Neural progenitor cell (in vitro differentiated cells): ENCODE measurements around the gene BICDL2. TPM values are rescaled to one million over a fixed set of nuclear protein-coding genes. Genes with fewer than 3 reads are reported as not detected.
A peak's percentile ranks its signal among the peaks of the same experiment; 100 is the strongest.

Experiments
- DNase-seq: peaks from one replicate; pipeline ENCODE4 v3.0.0-alpha.2; 2016; ENCODE audit warnings: low spot score
- H2AFZ ChIP-seq: fragments of 200-600 bp; sonication (generic); replicated peaks from 2 replicates; pipeline ENCODE4 v1.6.1; 2016; ENCODE audit warnings: antibody characterized with exemption
- H3F3A ChIP-seq: fragments of 200-600 bp; sonication (generic); 2 replicates; pipeline ENCODE4 v1.6.1; 2016; ENCODE audit warnings: antibody characterized with exemption, low read depth
- H3K27ac ChIP-seq: fragments of 200-600 bp; sonication (generic); 2 replicates; pipeline ENCODE4 v1.5.1; 2016; ENCODE audit warnings: mild to moderate bottlenecking
- H3K27me3 ChIP-seq: fragments of 200-600 bp; sonication (generic); 2 replicates; pipeline ENCODE4 v1.6.1; 2016; ENCODE audit warnings: mild to moderate bottlenecking, moderate library complexity
- H3K36me3 ChIP-seq: fragments of 200-600 bp; sonication (generic); 2 replicates; pipeline ENCODE4 v1.5.1; 2016
- H3K4me1 ChIP-seq: fragments of 200-600 bp; sonication (generic); 2 replicates; pipeline ENCODE4 v1.6.1; 2016; ENCODE audit warnings: mixed run types
- H3K4me2 ChIP-seq: fragments of 200-600 bp; sonication (generic); 2 replicates; pipeline ENCODE4 v1.6.1; 2016
- H3K4me3 ChIP-seq: fragments of 200-600 bp; sonication (generic); 2 replicates; pipeline ENCODE4 v1.5.1; 2016
- H3K79me2 ChIP-seq: fragments of 200-600 bp; sonication (generic); 2 replicates; pipeline ENCODE4 v1.6.1; 2016; ENCODE audit warnings: low read depth
- H3K9ac ChIP-seq: fragments of 200-600 bp; sonication (generic); 2 replicates; pipeline ENCODE4 v1.6.1; 2016
- H3K9me3 ChIP-seq: fragments of 200-600 bp; sonication (generic); 2 replicates; pipeline ENCODE4 v1.5.1; 2016; ENCODE audit warnings: low read depth
- H4K20me1 ChIP-seq: fragments of 200-600 bp; sonication (generic); 2 replicates; pipeline ENCODE4 v1.6.1; 2016; ENCODE audit warnings: low read depth
- H3K27ac Mint-ChIP-seq: 3 replicates; pipeline ENCODE4 v1.8.0; 2021; ENCODE audit warnings: mixed read lengths
- H3K27me3 Mint-ChIP-seq: 2 replicates; pipeline ENCODE4 v1.8.0; 2022; ENCODE audit warnings: low read depth, mild to moderate bottlenecking, inconsistent platforms, moderate library complexity, mixed read lengths; ENCODE audit not compliant: insufficient read depth
- H3K36me3 Mint-ChIP-seq: 3 replicates; pipeline ENCODE4 v1.8.0; 2021; ENCODE audit warnings: mixed read lengths
- H3K4me1 Mint-ChIP-seq: 3 replicates; pipeline ENCODE4 v1.8.0; 2021; ENCODE audit warnings: mixed read lengths
- H3K4me3 Mint-ChIP-seq: 3 replicates; pipeline ENCODE4 v1.8.0; 2021; ENCODE audit warnings: mild to moderate bottlenecking, moderate library complexity, mixed read lengths
- H3K9me3 Mint-ChIP-seq: 3 replicates; pipeline ENCODE4 v1.8.0; 2020; ENCODE audit warnings: mixed read lengths
- CTCF ChIP-seq: fragments of 200-600 bp; sonication (generic); IDR thresholded peaks from 2 replicates; pipeline ENCODE4 v1.5.1; 2017; ENCODE audit warnings: antibody characterized with exemption, mild to moderate bottlenecking
- EZH2 ChIP-seq: fragments of 200-600 bp; sonication (generic); IDR thresholded peaks from 2 replicates; pipeline ENCODE4 v1.6.1; 2017; ENCODE audit warnings: antibody characterized with exemption, mild to moderate bottlenecking, moderate library complexity
- EZH2phosphoT487 ChIP-seq: fragments of 200-600 bp; sonication (generic); IDR thresholded peaks from 2 replicates; pipeline ENCODE4 v1.6.1; 2017; ENCODE audit warnings: antibody characterized with exemption
- total RNA-seq: library from RNA; depleted of rRNA; stranded (reverse); fragments of >200 nt; gene quantifications from 2 replicates; pipeline ENCODE4 v1.2.3, GENCODE V29; 2015; ENCODE audit warnings: low replicate concordance

The BICDL2 gene
- total RNA-seq, 1 donor from 2014 or later: not detected

- H3K9me3 ChIP-seq: no peaks in the 10 kb centered on the region
- DNase-seq: no peak
- peaks cover 15% of the 10 kb centered on the region for H3F3A ChIP-seq
- Mint-ChIP-seq H3K9me3 (no peaks in the 10 kb centered on the region), H3K4me1 (peaks cover 16% of the 10 kb centered on the region), H3K27ac (no peak overlapping the region), H3K36me3 (peaks cover 6% of the 10 kb centered on the region), H3K4me3 (peak overlapping the region; percentile 64), H3K27me3 (peaks cover 31% of the 10 kb centered on the region)
- H3K79me2 ChIP-seq: peaks cover 6% of the 10 kb centered on the region
- H4K20me1 ChIP-seq: peaks cover 32% of the 10 kb centered on the region
- TF ChIP-seq EZH2 (no peak), CTCF (no peak), EZH2phosphoT487 (no peak)
- H3K4me2 ChIP-seq: no peak overlapping the region
- no peaks in the 10 kb centered on the region for H3K36me3 ChIP-seq
- no peak overlapping the region for H3K27ac ChIP-seq
- no peak overlapping the region for H3K9ac ChIP-seq
- peaks cover 38% of the 10 kb centered on the region for H3K27me3 ChIP-seq
- peaks cover 9% of the 10 kb centered on the region for H3K4me1 ChIP-seq
- H3K4me3 ChIP-seq: no peak overlapping the region
- no peak overlapping the region for H2AFZ ChIP-seq
Measured at GRCh38 chr16:3029491-3030221, 7.1 kb downstream of the BICDL2 start.

- Histone ChIP-seq H3K27me3 (peaks cover 29% of the 10 kb centered on the region), H3K4me2 (no peak overlapping the region), H3K79me2 (peaks cover 10% of the 10 kb centered on the region), H3K4me1 (peaks cover 9% of the 10 kb centered on the region), H2AFZ (no peak overlapping the region), H3K27ac (no peak overlapping the region), H3K36me3 (no peaks in the 10 kb centered on the region), H3K4me3 (no peak overlapping the region), H3K9ac (no peak overlapping the region), H3K9me3 (no peaks in the 10 kb centered on the region), H4K20me1 (peaks cover 36% of the 10 kb centered on the region), H3F3A (peaks cover 15% of the 10 kb centered on the region)
- Mint-ChIP-seq H3K27me3 (peaks cover 28% of the 10 kb centered on the region), H3K4me3 (no peak overlapping the region), H3K4me1 (peaks cover 22% of the 10 kb centered on the region), H3K27ac (no peak overlapping the region), H3K36me3 (peaks cover 9% of the 10 kb centered on the region), H3K9me3 (no peaks in the 10 kb centered on the region)
- no peak for TF ChIP-seq EZH2phosphoT487
- no peak for TF ChIP-seq CTCF
- TF ChIP-seq EZH2: no peak
- DNase-seq: no peak
Measured at GRCh38 chr16:3028716-3029319, 7.9 kb downstream of the BICDL2 start.

GRCh38 chr16:3027983-3028715 lies 8.6 kb downstream of the BICDL2 start:
- peak overlapping the region; percentile 8 for H3K4me3 ChIP-seq
- H3K9me3 ChIP-seq: no peaks in the 10 kb centered on the region
- Mint-ChIP-seq H3K4me3 (peak overlapping the region; percentile 13), H3K27ac (no peak overlapping the region), H3K9me3 (no peaks in the 10 kb centered on the region), H3K36me3 (peaks cover 9% of the 10 kb centered on the region), H3K27me3 (peaks cover 22% of the 10 kb centered on the region), H3K4me1 (peaks cover 26% of the 10 kb centered on the region)
- peaks cover 39% of the 10 kb centered on the region for H4K20me1 ChIP-seq
- H2AFZ ChIP-seq: no peak overlapping the region
- peaks cover 10% of the 10 kb centered on the region for H3K79me2 ChIP-seq
- H3K4me2 ChIP-seq: peak overlapping the region; percentile 74
- H3F3A ChIP-seq: peaks cover 17% of the 10 kb centered on the region
- no peak overlapping the region for H3K27ac ChIP-seq
- peak; percentile 96 for DNase-seq
- TF ChIP-seq CTCF (peak; percentile 85), EZH2phosphoT487 (no peak)
- peaks cover 22% of the 10 kb centered on the region for H3K27me3 ChIP-seq
- peaks cover 10% of the 10 kb centered on the region for H3K4me1 ChIP-seq
- H3K36me3 ChIP-seq: no peaks in the 10 kb centered on the region
- no peak overlapping the region for H3K9ac ChIP-seq
